Activated T-helper 1 cell treated with anti-CD3 and anti-CD28 coated beads, Interleukin-2, amount 50 U/mL, for 16 hours (primary cell): ENCODE data around the gene SYNE1.
A peak's percentile ranks its signal among the peaks of the same experiment; 100 is the strongest.
"Not testable (repeated sequence)": the region's sequence is repeated elsewhere in the genome, so short reads cannot be mapped to it uniquely, and the experiment has no call there.

Experiments
- DNase-seq, 2 donors: peaks; one replicate each; pipeline ENCODE4 v3.0.0-alpha.2; 2020; ENCODE audit warnings: low read depth in 1 of 2, low spot score in 1 of 2

SYNE1 gene

GRCh38 chr6:152329638-152330448 is 307.3 kb downstream of the SYNE1 start:
- no peak for DNase-seq

DNA sequence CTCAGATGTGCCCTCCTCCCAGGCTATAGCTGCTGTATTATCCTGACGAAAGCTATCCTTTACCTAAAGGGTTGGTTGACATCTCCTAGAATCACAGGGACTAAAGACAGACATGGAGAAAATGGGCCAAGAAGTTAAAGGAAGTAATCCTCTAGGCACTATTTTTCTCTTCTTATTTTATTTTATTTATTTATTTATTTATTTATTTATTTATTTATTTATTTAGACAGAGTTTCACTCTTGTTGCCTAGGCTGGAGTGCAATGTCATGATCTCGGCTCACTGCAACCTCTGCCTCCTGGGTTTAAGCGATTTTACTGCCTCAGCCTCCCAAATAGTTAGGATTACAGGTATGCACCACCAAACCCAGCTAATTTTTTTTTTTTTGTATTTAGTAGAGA is 309.0 kb downstream of the SYNE1 start:
- DNase-seq = not testable (repeated sequence)

DNA sequence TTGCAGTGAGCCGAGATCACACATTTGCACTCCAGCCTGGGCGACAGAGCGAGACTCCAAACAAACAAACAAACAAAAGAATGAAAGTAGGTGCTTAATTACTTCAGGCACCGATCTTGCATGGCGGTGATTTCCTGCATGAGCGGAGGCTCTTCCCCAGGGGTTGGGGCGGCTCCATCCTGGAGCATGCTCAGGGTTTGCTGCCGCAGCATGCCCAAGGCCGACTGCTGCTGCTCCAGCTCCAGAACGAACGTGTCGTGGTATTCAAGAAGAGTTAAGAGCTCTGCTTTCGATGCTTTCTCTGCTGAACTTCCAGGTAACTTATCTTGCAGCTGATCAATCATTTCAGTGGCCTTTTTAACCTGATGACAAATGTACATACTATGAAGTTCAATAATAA is 313.8 kb downstream of the SYNE1 start:
- DNase-seq = no peak

DNA sequence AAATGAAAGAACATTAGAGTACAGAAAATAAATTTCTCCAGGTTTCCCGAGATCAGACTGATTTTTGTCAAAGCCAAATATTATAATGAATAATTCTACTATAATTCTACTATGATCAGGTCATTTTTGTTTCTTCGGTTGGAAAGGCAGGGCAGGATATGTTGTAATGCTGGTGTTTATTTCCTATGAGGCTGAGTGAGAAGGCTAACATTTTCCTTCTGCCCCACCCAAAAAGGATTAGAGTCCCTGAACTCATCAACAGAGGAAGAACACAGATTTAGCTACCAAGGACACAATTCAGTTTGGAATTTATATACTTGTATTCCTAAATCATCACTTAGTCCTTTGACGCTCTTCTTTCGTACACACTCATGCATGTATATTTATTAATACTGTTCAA is 318.9 kb downstream of the SYNE1 start:
- no peak for DNase-seq

DNA sequence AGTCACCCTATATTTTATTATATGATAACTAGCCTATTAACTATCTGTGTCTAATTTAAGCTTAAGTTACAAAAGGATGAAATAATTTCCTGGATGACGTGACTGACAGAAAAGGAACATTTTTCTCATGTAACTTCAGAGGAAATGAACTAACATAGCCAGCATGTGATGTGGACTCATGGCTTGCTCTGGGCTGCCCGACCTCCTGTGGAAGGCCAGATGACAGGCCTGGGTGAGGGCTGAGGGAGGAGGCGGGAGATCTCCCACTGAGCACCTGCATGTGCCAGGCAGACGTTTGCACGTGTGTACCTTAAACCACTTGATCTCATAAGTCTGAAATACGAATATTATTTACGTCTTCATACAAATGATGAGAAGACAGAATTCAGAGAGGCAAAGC is 321.1 kb downstream of the SYNE1 start:
- DNase-seq = no peak

- no peak for DNase-seq
These were observed 322.7 kb downstream of the SYNE1 start for GRCh38 chr6:152314483-152314832.

- no peak for DNase-seq
These were observed 323.4 kb downstream of the SYNE1 start for GRCh38 chr6:152313542-152314482.

DNA sequence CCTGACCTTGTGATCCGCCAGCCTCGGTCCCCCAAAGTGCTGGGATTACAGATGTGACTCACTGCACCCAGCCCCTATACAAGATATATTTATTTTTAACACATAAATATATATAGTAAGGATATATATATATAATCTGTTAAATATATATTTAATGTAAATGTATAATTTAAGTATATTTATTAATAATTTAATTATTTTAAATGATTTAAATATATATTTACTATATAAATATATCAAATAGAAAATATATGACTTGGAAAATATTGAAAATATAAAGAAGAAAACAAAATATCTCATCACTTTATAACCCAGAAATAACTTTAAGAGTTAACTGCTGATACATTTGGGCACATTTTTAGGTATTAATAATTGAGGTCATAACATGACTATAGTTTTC is 324.7 kb downstream of the SYNE1 start:
- no peak for DNase-seq

GRCh38 chr6:152310371-152310954 is 326.7 kb downstream of the SYNE1 start:
- DNase-seq = no peak

DNA sequence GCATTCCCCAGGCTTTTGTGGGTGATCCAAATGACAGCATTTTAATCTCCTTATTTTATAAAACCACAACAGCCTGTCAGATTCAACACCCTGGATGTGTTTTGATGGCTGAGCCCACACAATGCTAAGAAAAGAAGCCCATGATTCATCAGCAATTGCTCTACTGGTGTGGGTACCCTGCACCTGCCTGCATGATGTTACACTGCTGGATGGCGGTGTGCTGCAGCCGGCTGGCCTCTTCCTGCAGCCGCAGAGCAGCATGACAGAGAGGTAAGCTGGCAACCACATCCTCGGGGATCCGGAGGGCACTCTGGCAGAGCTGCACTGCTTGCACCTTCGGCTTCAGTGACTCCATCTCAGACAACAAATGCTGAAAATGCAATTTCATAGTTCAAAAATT is 327.5 kb downstream of the SYNE1 start:
- DNase-seq = peak; percentile 39 to 42

GRCh38 chr6:152309006-152309405 is 328.2 kb downstream of the SYNE1 start:
- no peak for DNase-seq

DNA sequence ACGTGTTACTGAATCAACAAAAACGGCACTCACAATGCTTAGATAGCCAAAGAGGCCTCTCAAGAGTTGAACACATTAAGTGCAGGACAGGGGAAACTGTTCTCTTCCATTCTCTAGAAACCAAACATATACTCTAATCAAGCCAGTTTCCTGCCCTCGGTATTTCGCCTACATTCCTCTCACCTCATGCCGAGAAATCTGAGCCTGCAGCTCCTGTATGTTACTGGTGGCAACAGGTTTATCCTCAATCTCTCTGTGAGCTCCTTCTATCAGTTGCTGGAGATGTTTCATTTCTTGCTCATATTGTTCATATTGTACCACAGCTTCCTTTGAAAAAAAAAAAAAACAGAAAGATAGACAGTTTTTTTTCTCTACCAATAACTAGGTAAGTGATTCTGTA is 328.9 kb downstream of the SYNE1 start:
- no peak for DNase-seq

- DNase-seq = no peak
These were observed 331.5 kb downstream of the SYNE1 start for GRCh38 chr6:152305672-152306071.

- peak; percentile 73 to 81 for DNase-seq
These were observed 335.2 kb downstream of the SYNE1 start for GRCh38 chr6:152301765-152302568.

GRCh38 chr6:152301021-152301764 is 336.0 kb downstream of the SYNE1 start:
- no peak for DNase-seq

- DNase-seq = no peak
These were observed 336.6 kb downstream of the SYNE1 start for GRCh38 chr6:152300517-152300916.

DNA sequence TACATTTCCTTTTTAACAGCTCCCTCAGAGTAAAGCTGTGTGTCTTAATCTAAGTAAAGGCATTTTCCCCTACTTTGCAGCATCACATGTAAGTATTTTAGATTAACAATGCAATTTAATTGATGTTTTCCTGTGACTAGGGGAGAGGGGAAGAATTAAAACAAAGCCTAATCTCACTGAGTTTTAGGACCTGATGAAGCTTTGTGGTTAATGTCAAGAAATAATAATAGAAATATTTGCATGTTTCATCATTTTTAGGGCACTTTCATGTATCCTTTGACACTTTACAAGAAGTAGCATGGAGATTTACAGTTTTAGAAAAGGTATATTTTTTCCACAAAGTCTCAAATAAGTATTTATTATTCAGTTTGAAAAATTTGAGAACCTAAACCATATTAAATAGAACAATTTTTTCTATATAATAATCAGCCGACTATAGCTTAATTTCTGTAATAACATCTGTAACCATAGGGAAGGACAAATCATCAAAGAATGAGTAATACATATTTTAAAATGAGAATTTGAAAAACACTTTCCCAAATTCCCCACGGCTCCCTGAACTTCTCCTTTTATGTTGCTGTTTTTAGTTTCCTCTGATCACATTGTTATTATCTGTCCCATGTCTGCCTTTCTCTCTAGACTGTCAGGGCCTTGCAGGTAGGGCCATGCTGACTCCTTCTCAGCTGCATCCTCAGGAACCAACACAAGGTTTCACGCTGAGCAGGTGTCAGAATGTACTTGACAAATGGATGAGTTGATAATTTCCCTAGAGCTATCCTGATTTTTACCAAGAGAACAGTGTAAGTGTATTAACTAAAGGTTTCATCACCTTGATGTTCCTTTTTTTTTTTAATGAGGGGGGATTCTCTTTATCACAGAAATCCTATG is 338.1 kb downstream of the SYNE1 start:
- DNase-seq = no peak

DNA sequence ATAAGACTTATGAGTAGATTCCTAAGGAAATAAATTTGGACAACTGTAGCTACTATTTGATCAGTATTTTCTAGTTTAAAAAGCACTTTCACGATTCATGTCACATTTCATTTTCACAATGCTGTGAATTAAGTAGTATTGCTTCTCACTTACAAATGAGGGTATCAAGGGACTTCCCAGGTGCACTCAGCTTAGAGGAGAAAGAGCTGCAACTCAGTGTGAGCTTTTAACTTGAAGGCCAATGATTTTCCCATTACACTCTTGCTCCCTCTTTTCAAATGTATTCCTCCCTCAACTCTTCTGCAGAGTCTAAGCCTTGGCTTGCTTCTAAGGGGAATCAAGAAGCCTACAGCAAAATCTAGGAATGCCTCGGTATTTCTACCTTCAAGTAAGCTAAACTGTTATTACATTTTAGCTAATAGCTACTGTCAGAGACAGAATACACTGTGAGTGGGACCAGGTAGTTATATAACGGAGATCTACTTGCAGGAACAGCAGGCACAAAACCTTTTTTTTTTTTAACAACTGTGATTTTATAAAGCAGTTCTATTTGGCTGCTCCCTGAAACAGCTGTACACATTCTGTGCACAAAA is 339.0 kb downstream of the SYNE1 start:
- no peak for DNase-seq
